ENCODE measurements around the gene FUS. TPM values are rescaled to one million over a fixed set of nuclear protein-coding genes. Genes with fewer than 3 reads are reported as not detected.
"Not testable (repeated sequence)": the region's sequence is repeated elsewhere in the genome, so short reads cannot be mapped to it uniquely, and the experiment has no call there.

Gene FUS
- polyA plus RNA-seq, 1 donor from 2014 or later: 167 TPM

- Mint-ChIP-seq H3K4me3 (peak overlapping the region in 3 of 4 donors; percentile 52 to 97 (median 97)), H3K4me1 (peaks cover 41 to 44% (median 41%) of the 10 kb centered on the region in 3 donors), H3K27ac (peak overlapping the region in 2 of 3 donors; percentile 88 to 89)
- not testable (repeated sequence) for H3K9me3 Mint-ChIP-seq, H3K27me3 Mint-ChIP-seq, H3K36me3 Mint-ChIP-seq
Measured at GRCh38 chr16:31200111-31200510, 20.2 kb downstream of the FUS start.

- Mint-ChIP-seq H3K27ac (peak overlapping the region; percentile 89 to 95 (median 92)), H3K9me3 (no peaks in the 10 kb centered on the region), H3K4me1 (peaks cover 39 to 43% (median 43%) of the 10 kb centered on the region in 3 donors), H3K4me3 (peak overlapping the region; percentile 92 to 97 (median 97)), H3K36me3 (peaks cover 3% of the 10 kb centered on the region), H3K27me3 (no peaks in the 10 kb centered on the region)
Measured at GRCh38 chr16:31200821-31201568, 21.1 kb downstream of the FUS start.

- Mint-ChIP-seq H3K9me3 (no peaks in the 10 kb centered on the region), H3K27ac (peak overlapping the region; percentile 89 to 95 (median 92)), H3K4me3 (peak overlapping the region; percentile 92 to 97 (median 97)), H3K27me3 (no peaks in the 10 kb centered on the region), H3K36me3 (peaks cover 3% of the 10 kb centered on the region), H3K4me1 (peaks cover 39 to 44% (median 40%) of the 10 kb centered on the region in 3 donors)
Measured at GRCh38 chr16:31201582-31202413, 21.9 kb downstream of the FUS start.

GRCh38 chr16:31202414-31203375 lies 22.8 kb downstream of the FUS start, which contains the start of gene PYCARD:
TSS of gene PYCARD (minus strand) at chr16:31202760. CDS start at chr16:31202690, 70 bp downstream.
- H3K4me1 Mint-ChIP-seq: peaks cover 40 to 53% (median 43%) of the 10 kb centered on the region in 3 donors
- no peaks in the 10 kb centered on the region for H3K9me3 Mint-ChIP-seq
- H3K36me3 Mint-ChIP-seq: peaks cover 3% of the 10 kb centered on the region
- peak within 1 kb of the TSS; percentile 92 to 97 (median 97) for H3K4me3 Mint-ChIP-seq
- H3K27ac Mint-ChIP-seq: peak within 1 kb of the TSS; percentile 89 to 95 (median 92)
- H3K27me3 Mint-ChIP-seq: no peaks in the 10 kb centered on the region

GRCh38 chr16:31204871-31205666 lies 25.1 kb downstream of the FUS start:
- Mint-ChIP-seq H3K9me3 (no peaks in the 10 kb centered on the region), H3K4me1 (peaks cover 29 to 44% (median 31%) of the 10 kb centered on the region in 3 donors), H3K36me3 (peaks cover 3% of the 10 kb centered on the region), H3K27me3 (no peaks in the 10 kb centered on the region), H3K4me3 (peak overlapping the region; percentile 51 to 97 (median 82)), H3K27ac (peak overlapping the region; percentile 63 to 89 (median 81))

- no peak overlapping the region for H3K27ac Mint-ChIP-seq
Measured at GRCh38 chr16:31206776-31207175, 26.8 kb downstream of the FUS start.

GRCh38 chr16:31213342-31213741 lies 33.4 kb downstream of the FUS start:
- H3K4me3 Mint-ChIP-seq: peak overlapping the region in 3 of 4 donors; percentile 37 to 66 (median 60)
- H3K4me1 Mint-ChIP-seq: peaks cover 9 to 23% (median 20%) of the 10 kb centered on the region in 3 donors
- H3K27me3 Mint-ChIP-seq: peaks cover 25% of the 10 kb centered on the region
- no peaks in the 10 kb centered on the region for H3K9me3 Mint-ChIP-seq
- no peaks in the 10 kb centered on the region for H3K36me3 Mint-ChIP-seq
- H3K27ac Mint-ChIP-seq: no peak overlapping the region

More at GRCh38 chr16:31206776-31207175, 26.8 kb downstream of the FUS start:
- peak overlapping the region in 1 of 4 donors; percentile 30 for H3K4me3 Mint-ChIP-seq
- no peaks in the 10 kb centered on the region for H3K27me3 Mint-ChIP-seq
- H3K36me3 Mint-ChIP-seq: peaks cover 3% of the 10 kb centered on the region
- no peaks in the 10 kb centered on the region for H3K9me3 Mint-ChIP-seq
- peaks cover 22 to 34% (median 23%) of the 10 kb centered on the region in 3 donors for H3K4me1 Mint-ChIP-seq

GRCh38 chr16:31213877-31214707 lies 34.2 kb downstream of the FUS start, which contains the start of gene TRIM72:
TSS of gene TRIM72 (plus strand) at chr16:31214119. CDS start at chr16:31214739, 620 bp downstream.
- peaks cover 30% of the 10 kb centered on the region for H3K27me3 Mint-ChIP-seq
- no peaks in the 10 kb centered on the region for H3K36me3 Mint-ChIP-seq
- peaks cover 9 to 23% (median 20%) of the 10 kb centered on the region in 3 donors for H3K4me1 Mint-ChIP-seq
- H3K9me3 Mint-ChIP-seq: no peaks in the 10 kb centered on the region
- H3K4me3 Mint-ChIP-seq: peak within 1 kb of the TSS; percentile 70 to 92 (median 76)
- H3K27ac Mint-ChIP-seq: no peak within 1 kb of the TSS

GRCh38 chr16:31214708-31215286 lies 34.9 kb downstream of the FUS start:
- Mint-ChIP-seq H3K9me3 (no peaks in the 10 kb centered on the region), H3K27ac (no peak overlapping the region), H3K4me3 (peak overlapping the region; percentile 70 to 92 (median 76)), H3K36me3 (no peaks in the 10 kb centered on the region), H3K27me3 (peaks cover 32% of the 10 kb centered on the region), H3K4me1 (peaks cover 9 to 23% (median 20%) of the 10 kb centered on the region in 3 donors)

GRCh38 chr16:31215287-31216162 lies 35.6 kb downstream of the FUS start:
- peaks cover 32% of the 10 kb centered on the region for H3K27me3 Mint-ChIP-seq
- peak overlapping the region in 2 of 3 donors; percentile 25 to 81 for H3K27ac Mint-ChIP-seq
- peaks cover 9 to 23% (median 20%) of the 10 kb centered on the region in 3 donors for H3K4me1 Mint-ChIP-seq
- no peaks in the 10 kb centered on the region for H3K9me3 Mint-ChIP-seq
- H3K4me3 Mint-ChIP-seq: peak overlapping the region; percentile 70 to 92 (median 76)
- no peaks in the 10 kb centered on the region for H3K36me3 Mint-ChIP-seq

- Mint-ChIP-seq H3K9me3 (no peaks in the 10 kb centered on the region), H3K4me1 (peaks cover 8 to 21% (median 19%) of the 10 kb centered on the region in 3 donors), H3K27ac (peak within 1 kb of the TSS in 2 of 3 donors; percentile 2 to 25), H3K4me3 (peak within 1 kb of the TSS; percentile 70 to 92 (median 76)), H3K27me3 (peaks cover 32% of the 10 kb centered on the region), H3K36me3 (no peaks in the 10 kb centered on the region)
Measured at GRCh38 chr16:31216422-31217135, 36.6 kb downstream of the FUS start, which contains the start of gene PYDC1. TSS of gene PYDC1 (minus strand) at chr16:31217135. CDS start at chr16:31217028, 107 bp downstream.
